SK-N-SH treated with all-trans-retinoic acid at 6 μM for 48 hours (cell line): ENCODE results near the gene PLXNA4.
A peak's percentile ranks its signal among the peaks of the same experiment; 100 is the strongest.

Experiments
- ATAC-seq: fragments of 200-7000 bp; cut with Tn5 transposase; 3 replicates; pipeline ENCODE4 v1.9.1; 2020; ENCODE audit warnings: mild to moderate bottlenecking, moderate library complexity
- ARNTL ChIP-seq: fragments of 450-650 bp; formaldehyde crosslinking; IDR thresholded peaks from 2 replicates; pipeline ENCODE4 v1.5.0; 2020; ENCODE audit warnings: low read depth, mild to moderate bottlenecking, moderate library complexity, borderline replicate concordance
- BACH2 ChIP-seq: fragments of 250-450 bp; sonication (Bioruptor Pico); IDR thresholded peaks from 2 replicates; pipeline ENCODE4 v1.9.0; 2021; ENCODE audit warnings: mild to moderate bottlenecking, borderline replicate concordance
- CREB5 ChIP-seq: fragments of 250-450 bp; sonication (Bioruptor Pico); IDR thresholded peaks from 2 replicates; pipeline ENCODE4 v1.5.1; 2020; ENCODE audit warnings: low read depth, mild to moderate bottlenecking, moderate library complexity
- CSDC2 ChIP-seq: fragments of 250-450 bp; sonication (Bioruptor Pico); IDR thresholded peaks from 2 replicates; pipeline ENCODE4 v1.5.0; 2020; ENCODE audit warnings: mild to moderate bottlenecking, moderate library complexity
- CSRNP3 ChIP-seq: fragments of 250-450 bp; sonication (Bioruptor Pico); IDR thresholded peaks from 2 replicates; pipeline ENCODE4 v1.5.1; 2021; ENCODE audit warnings: mild to moderate bottlenecking, moderate library complexity
- ESRRG ChIP-seq: fragments of 250-450 bp; sonication (Bioruptor Pico); IDR thresholded peaks from 2 replicates; pipeline ENCODE4 v1.6.1; 2021; ENCODE audit warnings: mild to moderate bottlenecking
- GLIS3 ChIP-seq: fragments of 250-450 bp; sonication (Bioruptor Pico); IDR thresholded peaks from 2 replicates; pipeline ENCODE4 v1.5.0; 2020; ENCODE audit warnings: mild to moderate bottlenecking, moderate library complexity
- ISL1 ChIP-seq: fragments of 250-450 bp; sonication (Bioruptor Pico); IDR thresholded peaks from 2 replicates; pipeline ENCODE4 v2.1.2; 2022; ENCODE audit warnings: mild to moderate bottlenecking, moderate library complexity
- OSR1 ChIP-seq: fragments of 250-450 bp; sonication (Bioruptor Pico); IDR thresholded peaks from 2 replicates; pipeline ENCODE4 v1.8.0; 2022; ENCODE audit warnings: moderate library complexity, mild to moderate bottlenecking, inconsistent platforms
- PPARA ChIP-seq: fragments of 250-450 bp; sonication (Bioruptor Pico); IDR thresholded peaks from 2 replicates; pipeline ENCODE4 v1.5.0; 2020; ENCODE audit warnings: mild to moderate bottlenecking, borderline replicate concordance
- RARB ChIP-seq: fragments of 250-450 bp; sonication (Bioruptor Pico); IDR thresholded peaks from 2 replicates; pipeline ENCODE4 v1.8.0; 2021; ENCODE audit warnings: mild to moderate bottlenecking, moderate library complexity
- SNAI2 ChIP-seq: fragments of 250-450 bp; sonication (Bioruptor Pico); IDR thresholded peaks from 2 replicates; pipeline ENCODE4 v1.5.0; 2020; ENCODE audit warnings: mild to moderate bottlenecking, moderate library complexity
- TOX ChIP-seq: fragments of 250-450 bp; sonication (Bioruptor Pico); IDR thresholded peaks from 2 replicates; pipeline ENCODE4 v1.8.0; 2021; ENCODE audit warnings: mild to moderate bottlenecking, moderate library complexity, borderline replicate concordance
- ZFP30 ChIP-seq: fragments of 450-650 bp; formaldehyde crosslinking; IDR thresholded peaks from 2 replicates; pipeline ENCODE4 v1.5.0; 2022; ENCODE audit warnings: mild to moderate bottlenecking, moderate library complexity
- ZNF565 ChIP-seq: fragments of 450-650 bp; formaldehyde crosslinking; conservative IDR thresholded peaks from 2 replicates; pipeline ENCODE4 v1.5.0; 2020; ENCODE audit warnings: low read depth, mild to moderate bottlenecking, moderate library complexity
- ZNF70 ChIP-seq: fragments of 450-650 bp; formaldehyde crosslinking; IDR thresholded peaks from 2 replicates; pipeline ENCODE4 v1.5.0; 2020; ENCODE audit warnings: mild to moderate bottlenecking, moderate library complexity
- ZNF8 ChIP-seq: fragments of 450-650 bp; formaldehyde crosslinking; IDR thresholded peaks from 2 replicates; pipeline ENCODE4 v1.5.0; 2020; ENCODE audit warnings: mild to moderate bottlenecking, moderate library complexity
- TF ChIP-seq, protein P1 (sequence below): fragments of 250-450 bp; sonication (Bioruptor Pico); IDR thresholded peaks from 2 replicates; pipeline ENCODE4 v1.8.0; 2020; ENCODE audit warnings: mild to moderate bottlenecking, moderate library complexity, borderline replicate concordance
- TF ChIP-seq, protein P2 (sequence below): fragments of 250-450 bp; sonication (Bioruptor Pico); IDR thresholded peaks from 2 replicates; pipeline ENCODE4 v1.8.0; 2021; ENCODE audit warnings: low read depth, mild to moderate bottlenecking, moderate library complexity, borderline replicate concordance

PLXNA4 gene

GRCh38 chr7:132576721-132577085 is 433 bp upstream of the PLXNA4 start:
- ATAC-seq, result no peak; the same call in 2 of the 3 replicates
- TF ChIP-seq ZNF70 (CRISPR knock-in tag) (no peak), ISL1 (no peak), PPARA (CRISPR knock-in tag) (no peak), TOX (no peak), BACH2 (CRISPR knock-in tag) (no peak), CREB5 (CRISPR knock-in tag) (no peak), ARNTL (CRISPR knock-in tag) (no peak), GLIS3 (CRISPR knock-in tag) (no peak), ZNF8 (CRISPR knock-in tag) (no peak), CSRNP3 (no peak), OSR1 (CRISPR knock-in tag) (no peak)
- TF ChIP-seq, protein P1, sequence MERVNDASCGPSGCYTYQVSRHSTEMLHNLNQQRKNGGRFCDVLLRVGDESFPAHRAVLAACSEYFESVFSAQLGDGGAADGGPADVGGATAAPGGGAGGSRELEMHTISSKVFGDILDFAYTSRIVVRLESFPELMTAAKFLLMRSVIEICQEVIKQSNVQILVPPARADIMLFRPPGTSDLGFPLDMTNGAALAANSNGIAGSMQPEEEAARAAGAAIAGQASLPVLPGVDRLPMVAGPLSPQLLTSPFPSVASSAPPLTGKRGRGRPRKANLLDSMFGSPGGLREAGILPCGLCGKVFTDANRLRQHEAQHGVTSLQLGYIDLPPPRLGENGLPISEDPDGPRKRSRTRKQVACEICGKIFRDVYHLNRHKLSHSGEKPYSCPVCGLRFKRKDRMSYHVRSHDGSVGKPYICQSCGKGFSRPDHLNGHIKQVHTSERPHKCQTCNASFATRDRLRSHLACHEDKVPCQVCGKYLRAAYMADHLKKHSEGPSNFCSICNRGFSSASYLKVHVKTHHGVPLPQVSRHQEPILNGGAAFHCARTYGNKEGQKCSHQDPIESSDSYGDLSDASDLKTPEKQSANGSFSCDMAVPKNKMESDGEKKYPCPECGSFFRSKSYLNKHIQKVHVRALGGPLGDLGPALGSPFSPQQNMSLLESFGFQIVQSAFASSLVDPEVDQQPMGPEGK (CRISPR knock-in tag), result no peak
- TF ChIP-seq, all 23 proteins: peak for 0

- ATAC-seq, result peak; percentile 80
- TF ChIP-seq SNAI2 (CRISPR knock-in tag), result 0 out of 2 replicates have a peak, but pooled peaks have one; percentile 13
- no peak for TF ChIP-seq OSR1 (CRISPR knock-in tag)
Observed at GRCh38 chr7:132575419-132575981, 770 bp downstream of the PLXNA4 start.

DNA sequence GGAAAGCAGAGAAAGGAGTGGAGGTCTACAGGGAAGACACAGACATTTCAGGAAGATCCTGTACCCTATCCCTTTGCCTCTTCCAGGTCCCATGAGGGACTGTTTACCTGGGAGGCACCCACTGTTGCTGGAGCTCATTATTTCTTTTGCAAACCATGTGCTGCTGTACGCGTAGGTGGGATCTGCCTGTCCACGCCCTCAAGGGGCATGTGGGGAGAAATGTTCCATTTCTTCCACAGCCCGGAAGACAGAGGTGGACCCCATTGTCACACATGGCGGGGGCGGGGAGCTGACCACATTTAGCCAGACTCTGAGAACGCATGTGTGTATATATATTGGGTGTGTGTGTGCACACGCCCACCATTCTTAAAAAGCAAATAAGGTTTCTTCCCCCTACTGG is 2.0 kb downstream of the PLXNA4 start:
- no peak for ATAC-seq
- TF ChIP-seq ZNF8 (CRISPR knock-in tag) (no peak), PPARA (CRISPR knock-in tag) (no peak), ZNF565 (no peak), OSR1 (CRISPR knock-in tag) (no peak), ZFP30 (CRISPR knock-in tag) (no peak)

GRCh38 chr7:132573251-132573955 is 2.9 kb downstream of the PLXNA4 start:
- no peak for ATAC-seq
- TF ChIP-seq SNAI2 (CRISPR knock-in tag), result no peak
- no peak for TF ChIP-seq ARNTL (CRISPR knock-in tag)
- TF ChIP-seq, protein P2, sequence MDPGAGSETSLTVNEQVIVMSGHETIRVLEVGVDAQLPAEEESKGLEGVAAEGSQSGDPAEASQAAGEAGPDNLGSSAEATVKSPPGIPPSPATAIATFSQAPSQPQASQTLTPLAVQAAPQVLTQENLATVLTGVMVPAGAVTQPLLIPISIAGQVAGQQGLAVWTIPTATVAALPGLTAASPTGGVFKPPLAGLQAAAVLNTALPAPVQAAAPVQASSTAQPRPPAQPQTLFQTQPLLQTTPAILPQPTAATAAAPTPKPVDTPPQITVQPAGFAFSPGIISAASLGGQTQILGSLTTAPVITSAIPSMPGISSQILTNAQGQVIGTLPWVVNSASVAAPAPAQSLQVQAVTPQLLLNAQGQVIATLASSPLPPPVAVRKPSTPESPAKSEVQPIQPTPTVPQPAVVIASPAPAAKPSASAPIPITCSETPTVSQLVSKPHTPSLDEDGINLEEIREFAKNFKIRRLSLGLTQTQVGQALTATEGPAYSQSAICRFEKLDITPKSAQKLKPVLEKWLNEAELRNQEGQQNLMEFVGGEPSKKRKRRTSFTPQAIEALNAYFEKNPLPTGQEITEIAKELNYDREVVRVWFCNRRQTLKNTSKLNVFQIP (CRISPR knock-in tag), result no peak
- TF ChIP-seq GLIS3 (CRISPR knock-in tag), result no peak
- TF ChIP-seq RARB (CRISPR knock-in tag), result no peak
- TF ChIP-seq CREB5 (CRISPR knock-in tag), result no peak
- TF ChIP-seq ZNF8 (CRISPR knock-in tag), result no peak
- no peak for TF ChIP-seq CSDC2

DNA sequence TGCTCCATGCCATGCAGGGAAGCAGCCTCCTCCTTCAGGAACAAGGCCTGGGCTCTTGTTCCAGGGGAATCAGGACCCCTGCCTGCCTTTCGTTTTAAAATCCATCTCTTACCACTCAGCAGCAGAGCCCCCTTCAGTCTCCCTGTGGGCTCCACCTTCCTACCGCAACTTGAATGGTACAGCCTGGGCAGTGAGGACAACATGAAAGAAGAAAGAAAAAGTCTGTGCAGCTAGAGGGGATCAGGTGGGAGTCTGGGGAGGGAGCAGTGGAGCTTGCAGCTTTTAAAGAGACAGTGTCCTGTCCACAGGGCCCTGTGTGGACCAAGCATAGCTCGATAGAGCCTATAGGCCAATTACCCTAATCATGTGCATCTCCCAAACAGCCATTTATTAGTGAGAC is 3.7 kb downstream of the PLXNA4 start:
- TF ChIP-seq ZNF8 (CRISPR knock-in tag), result no peak
- no peak for TF ChIP-seq ESRRG
- no peak for TF ChIP-seq RARB (CRISPR knock-in tag)
- no peak for TF ChIP-seq ISL1
- no peak for TF ChIP-seq SNAI2 (CRISPR knock-in tag)
- TF ChIP-seq, protein P1 (CRISPR knock-in tag), result no peak
- TF ChIP-seq TOX, result no peak
- no peak for TF ChIP-seq ARNTL (CRISPR knock-in tag)
- TF ChIP-seq CSRNP3, result no peak
- TF ChIP-seq OSR1 (CRISPR knock-in tag), result no peak
- TF ChIP-seq PPARA (CRISPR knock-in tag), result no peak

More for the DNA sequence above, 3.7 kb downstream of the PLXNA4 start:
- no peak for ATAC-seq
